Neural progenitor cell (in vitro differentiated cells): ENCODE measurements around the gene TJP1. TPM values are rescaled to one million over a fixed set of nuclear protein-coding genes. Genes with fewer than 3 reads are reported as not detected.
"Not testable (repeated sequence)": the region's sequence is repeated elsewhere in the genome, so short reads cannot be mapped to it uniquely, and the experiment has no call there.

Experiments used
- DNase-seq: peaks from one replicate; pipeline ENCODE4 v3.0.0-alpha.2; 2016; ENCODE audit warnings: low spot score
- H2AFZ ChIP-seq: fragments of 200-600 bp; sonication (generic); replicated peaks from 2 replicates; pipeline ENCODE4 v1.6.1; 2016; ENCODE audit warnings: antibody characterized with exemption
- H3F3A ChIP-seq: fragments of 200-600 bp; sonication (generic); 2 replicates; pipeline ENCODE4 v1.6.1; 2016; ENCODE audit warnings: antibody characterized with exemption, low read depth
- H3K27ac ChIP-seq: fragments of 200-600 bp; sonication (generic); 2 replicates; pipeline ENCODE4 v1.5.1; 2016; ENCODE audit warnings: mild to moderate bottlenecking
- H3K27me3 ChIP-seq: fragments of 200-600 bp; sonication (generic); 2 replicates; pipeline ENCODE4 v1.6.1; 2016; ENCODE audit warnings: mild to moderate bottlenecking, moderate library complexity
- H3K36me3 ChIP-seq: fragments of 200-600 bp; sonication (generic); 2 replicates; pipeline ENCODE4 v1.5.1; 2016
- H3K4me1 ChIP-seq: fragments of 200-600 bp; sonication (generic); 2 replicates; pipeline ENCODE4 v1.6.1; 2016; ENCODE audit warnings: mixed run types
- H3K4me2 ChIP-seq: fragments of 200-600 bp; sonication (generic); 2 replicates; pipeline ENCODE4 v1.6.1; 2016
- H3K4me3 ChIP-seq: fragments of 200-600 bp; sonication (generic); 2 replicates; pipeline ENCODE4 v1.5.1; 2016
- H3K79me2 ChIP-seq: fragments of 200-600 bp; sonication (generic); 2 replicates; pipeline ENCODE4 v1.6.1; 2016; ENCODE audit warnings: low read depth
- H3K9ac ChIP-seq: fragments of 200-600 bp; sonication (generic); 2 replicates; pipeline ENCODE4 v1.6.1; 2016
- H3K9me3 ChIP-seq: fragments of 200-600 bp; sonication (generic); 2 replicates; pipeline ENCODE4 v1.5.1; 2016; ENCODE audit warnings: low read depth
- H4K20me1 ChIP-seq: fragments of 200-600 bp; sonication (generic); 2 replicates; pipeline ENCODE4 v1.6.1; 2016; ENCODE audit warnings: low read depth
- H3K27ac Mint-ChIP-seq: 3 replicates; pipeline ENCODE4 v1.8.0; 2021; ENCODE audit warnings: mixed read lengths
- H3K27me3 Mint-ChIP-seq: 2 replicates; pipeline ENCODE4 v1.8.0; 2022; ENCODE audit warnings: low read depth, mild to moderate bottlenecking, inconsistent platforms, moderate library complexity, mixed read lengths; ENCODE audit not compliant: insufficient read depth
- H3K36me3 Mint-ChIP-seq: 3 replicates; pipeline ENCODE4 v1.8.0; 2021; ENCODE audit warnings: mixed read lengths
- H3K4me1 Mint-ChIP-seq: 3 replicates; pipeline ENCODE4 v1.8.0; 2021; ENCODE audit warnings: mixed read lengths
- H3K4me3 Mint-ChIP-seq: 3 replicates; pipeline ENCODE4 v1.8.0; 2021; ENCODE audit warnings: mild to moderate bottlenecking, moderate library complexity, mixed read lengths
- H3K9me3 Mint-ChIP-seq: 3 replicates; pipeline ENCODE4 v1.8.0; 2020; ENCODE audit warnings: mixed read lengths
- CTCF ChIP-seq: fragments of 200-600 bp; sonication (generic); IDR thresholded peaks from 2 replicates; pipeline ENCODE4 v1.5.1; 2017; ENCODE audit warnings: antibody characterized with exemption, mild to moderate bottlenecking
- EZH2 ChIP-seq: fragments of 200-600 bp; sonication (generic); IDR thresholded peaks from 2 replicates; pipeline ENCODE4 v1.6.1; 2017; ENCODE audit warnings: antibody characterized with exemption, mild to moderate bottlenecking, moderate library complexity
- EZH2phosphoT487 ChIP-seq: fragments of 200-600 bp; sonication (generic); IDR thresholded peaks from 2 replicates; pipeline ENCODE4 v1.6.1; 2017; ENCODE audit warnings: antibody characterized with exemption
- total RNA-seq: library from RNA; depleted of rRNA; stranded (reverse); fragments of >200 nt; gene quantifications from 2 replicates; pipeline ENCODE4 v1.2.3, GENCODE V29; 2015; ENCODE audit warnings: low replicate concordance

Gene TJP1
- total RNA-seq, 1 donor from 2014 or later = 126 TPM

- no peaks in the 10 kb centered on the region for H3K36me3 ChIP-seq
- Mint-ChIP-seq H3K9me3 (no peaks in the 10 kb centered on the region), H3K27ac (no peak overlapping the region), H3K36me3 (no peaks in the 10 kb centered on the region), H3K4me3 (peak overlapping the region; percentile 85), H3K27me3 (peaks cover 10% of the 10 kb centered on the region), H3K4me1 (peaks cover 32% of the 10 kb centered on the region)
- no peak overlapping the region for H3K27ac ChIP-seq
- peaks cover 14% of the 10 kb centered on the region for H3K4me1 ChIP-seq
- peak overlapping the region; percentile 84 for H2AFZ ChIP-seq
- H3K27me3 ChIP-seq = peaks cover 11% of the 10 kb centered on the region
- DNase-seq = peak; percentile 94
- H3K9ac ChIP-seq = no peak overlapping the region
- TF ChIP-seq EZH2phosphoT487 = no peak
- no peak for TF ChIP-seq CTCF
- no peak for TF ChIP-seq EZH2
- H3F3A ChIP-seq = peaks cover 28% of the 10 kb centered on the region
- no peaks in the 10 kb centered on the region for H4K20me1 ChIP-seq
- H3K4me2 ChIP-seq = peak overlapping the region; percentile 95
- H3K79me2 ChIP-seq = no peaks in the 10 kb centered on the region
- no peaks in the 10 kb centered on the region for H3K9me3 ChIP-seq
- H3K4me3 ChIP-seq = peak overlapping the region; percentile 67
Measured at GRCh38 chr15:29674661-29675533, 147.4 kb downstream of the TJP1 start.

DNA sequence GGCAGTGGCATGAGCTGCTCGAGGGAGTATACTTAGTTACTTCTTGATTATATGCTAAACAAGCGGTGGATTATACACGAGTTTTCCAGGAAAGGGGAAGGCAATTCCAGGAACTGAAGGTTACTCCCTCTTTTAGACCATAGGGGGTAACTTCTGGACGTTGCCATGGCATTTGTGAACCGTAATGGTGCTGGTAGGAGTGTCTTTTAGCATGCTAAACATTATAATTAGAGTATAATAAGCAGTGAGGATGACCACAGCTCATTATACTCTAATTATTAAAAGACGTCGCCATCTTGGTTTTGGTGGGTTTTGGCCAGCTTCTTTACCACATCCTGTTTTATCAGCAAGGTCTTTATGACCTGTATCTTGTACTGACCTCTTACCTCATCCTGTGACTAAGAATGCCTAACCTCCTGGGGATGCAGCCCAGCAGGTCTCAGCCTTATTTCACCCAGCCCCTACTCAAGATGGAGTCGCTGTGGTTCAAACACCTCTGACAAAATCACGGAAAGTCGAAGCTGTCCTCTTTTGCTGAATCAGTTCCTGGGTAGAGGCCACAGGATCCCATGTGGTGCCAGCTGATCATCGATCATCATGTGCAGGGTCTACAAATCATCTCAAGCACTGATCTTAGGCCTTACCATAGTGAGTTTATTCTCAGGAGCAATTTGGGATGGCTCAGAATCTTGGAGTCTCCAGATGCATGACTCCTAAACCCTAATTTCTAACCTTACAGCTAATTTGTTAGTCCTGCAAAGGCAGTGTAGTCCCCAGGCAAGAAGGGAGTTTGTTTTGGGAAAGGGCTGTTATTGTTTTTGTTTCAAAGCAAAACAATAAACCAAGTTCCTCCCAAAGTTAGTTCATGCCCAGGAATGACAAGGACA lies 149.1 kb downstream of the TJP1 start:
- Histone ChIP-seq H3K4me1 (peaks cover 14% of the 10 kb centered on the region), H3K27ac (no peak overlapping the region), H3K9me3 (no peaks in the 10 kb centered on the region), H3K36me3 (no peaks in the 10 kb centered on the region), H3K27me3 (peaks cover 11% of the 10 kb centered on the region), H3F3A (peaks cover 28% of the 10 kb centered on the region), H3K79me2 (no peaks in the 10 kb centered on the region), H2AFZ (no peak overlapping the region), H4K20me1 (no peaks in the 10 kb centered on the region), H3K9ac (no peak overlapping the region), H3K4me2 (no peak overlapping the region), H3K4me3 (no peak overlapping the region)
- Mint-ChIP-seq H3K27ac (peak overlapping the region; percentile 29), H3K36me3 (no peaks in the 10 kb centered on the region), H3K27me3 (peaks cover 10% of the 10 kb centered on the region), H3K9me3 (no peaks in the 10 kb centered on the region), H3K4me3 (peak overlapping the region; percentile 73), H3K4me1 (peaks cover 32% of the 10 kb centered on the region)
- TF ChIP-seq EZH2phosphoT487 = no peak
- TF ChIP-seq EZH2 = no peak
- TF ChIP-seq CTCF = no peak
- DNase-seq = no peak

DNA sequence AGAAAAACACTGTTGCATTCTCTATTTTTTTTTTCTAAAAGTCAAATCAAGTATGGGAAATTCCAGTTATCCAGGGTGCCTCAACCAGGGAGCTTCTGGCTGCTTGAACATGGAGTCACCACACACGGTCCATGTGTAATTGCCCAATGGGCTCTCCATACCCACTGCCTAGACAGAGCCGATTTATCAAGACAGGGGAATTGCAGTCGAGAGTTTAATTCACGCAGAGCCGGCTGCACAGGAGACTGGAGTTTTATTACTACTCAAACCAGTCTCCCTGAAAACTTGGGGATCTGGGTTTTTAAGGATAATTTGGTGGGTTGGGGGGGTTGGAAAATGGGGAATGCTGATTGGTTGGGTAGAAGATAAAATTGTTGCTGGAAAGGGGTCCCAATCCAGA lies 149.8 kb downstream of the TJP1 start:
- TF ChIP-seq CTCF (no peak), EZH2phosphoT487 (no peak), EZH2 (no peak)
- peaks cover 10% of the 10 kb centered on the region for H3K27me3 Mint-ChIP-seq
- Histone ChIP-seq H3K27me3 (peaks cover 11% of the 10 kb centered on the region), H3K4me2 (no peak overlapping the region), H3K4me3 (no peak overlapping the region), H3K27ac (no peak overlapping the region), H3K36me3 (no peaks in the 10 kb centered on the region), H2AFZ (no peak overlapping the region), H3K9ac (no peak overlapping the region), H3F3A (peaks cover 28% of the 10 kb centered on the region), H4K20me1 (no peaks in the 10 kb centered on the region), H3K79me2 (no peaks in the 10 kb centered on the region), H3K4me1 (peaks cover 14% of the 10 kb centered on the region), H3K9me3 (no peaks in the 10 kb centered on the region)
- H3K27ac Mint-ChIP-seq = no peak overlapping the region
- no peaks in the 10 kb centered on the region for H3K36me3 Mint-ChIP-seq
- H3K4me1 Mint-ChIP-seq = peaks cover 27% of the 10 kb centered on the region
- H3K4me3 Mint-ChIP-seq = no peak overlapping the region
- DNase-seq = no peak
- no peaks in the 10 kb centered on the region for H3K9me3 Mint-ChIP-seq

GRCh38 chr15:29672046-29672445 lies 150.2 kb downstream of the TJP1 start:
- H3K4me3 Mint-ChIP-seq, H3K36me3 Mint-ChIP-seq, H3K36me3 ChIP-seq, H3K9me3 ChIP-seq, H3K4me3 ChIP-seq, H3K27ac ChIP-seq, H3K9me3 Mint-ChIP-seq, DNase-seq, H3K4me2 ChIP-seq, H3K79me2 ChIP-seq, H3K9ac ChIP-seq, H3K27ac Mint-ChIP-seq, H3K27me3 Mint-ChIP-seq, H4K20me1 ChIP-seq, H2AFZ ChIP-seq: not testable (repeated sequence)
- H3K27me3 ChIP-seq = peaks cover 11% of the 10 kb centered on the region
- peaks cover 27% of the 10 kb centered on the region for H3F3A ChIP-seq
- peaks cover 14% of the 10 kb centered on the region for H3K4me1 ChIP-seq
- H3K4me1 Mint-ChIP-seq = peaks cover 23% of the 10 kb centered on the region
